NCI-H2081 (cell line): ENCODE data around the gene GRIA1.

Source experiments
- DNase-seq, 2 experiments: peaks; one replicate each; lab custom pipeline; 2025; lab: John Stamatoyannopoulos, UW

Gene GRIA1

DNA sequence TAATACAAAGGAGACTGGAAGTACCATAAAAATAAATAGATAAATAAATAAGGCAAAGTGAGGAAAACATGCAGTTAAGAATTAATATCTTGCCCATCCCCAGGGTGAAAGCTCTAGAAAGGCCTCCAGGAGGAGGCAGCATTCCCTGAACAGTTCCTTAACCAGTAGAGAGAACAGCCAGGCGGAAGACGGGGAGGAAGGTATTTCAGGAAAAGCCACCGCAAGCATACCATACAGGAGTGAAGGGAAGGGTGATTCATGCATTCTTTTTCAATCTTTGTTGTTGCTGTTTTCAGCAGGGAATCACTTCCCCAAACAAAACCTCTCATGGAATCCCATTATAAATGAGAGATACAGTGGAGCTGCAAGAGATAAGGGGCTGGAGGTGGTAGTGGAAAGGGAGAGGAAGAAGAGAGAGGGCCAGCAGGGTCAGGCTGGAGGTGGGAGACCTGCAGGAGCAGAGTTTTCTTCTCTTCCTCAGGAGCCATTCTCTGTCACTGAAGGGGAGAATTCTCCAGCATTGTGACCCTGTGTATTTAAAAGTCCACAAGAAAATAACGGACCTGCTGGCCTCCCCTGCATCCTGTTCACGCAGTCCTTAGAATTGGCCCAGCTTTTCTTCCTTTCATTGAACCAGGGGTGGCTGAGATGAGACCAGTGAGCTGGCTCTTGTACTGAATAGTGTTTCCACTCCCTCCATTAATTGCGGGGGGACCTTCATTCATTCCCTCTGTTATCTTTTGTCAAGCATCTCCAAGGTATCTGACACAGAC, 292.3 kb downstream of the GRIA1 start:
- DNase-seq: no peak

DNA sequence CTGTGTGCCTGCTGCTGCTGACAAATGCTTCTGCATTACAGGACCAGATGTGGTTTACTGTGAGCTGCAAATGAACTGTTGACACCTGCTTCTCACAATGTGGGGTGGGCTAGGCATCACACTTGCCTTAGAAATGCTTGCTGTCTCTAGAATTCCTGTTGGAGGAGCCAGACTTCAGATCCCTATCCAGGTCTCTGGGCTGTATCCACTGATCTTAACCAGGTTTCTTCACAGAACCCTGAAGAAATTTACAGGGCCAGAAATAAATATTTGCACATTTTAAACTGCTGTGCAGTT, 292.8 kb downstream of the GRIA1 start:
- no peak for DNase-seq

DNA sequence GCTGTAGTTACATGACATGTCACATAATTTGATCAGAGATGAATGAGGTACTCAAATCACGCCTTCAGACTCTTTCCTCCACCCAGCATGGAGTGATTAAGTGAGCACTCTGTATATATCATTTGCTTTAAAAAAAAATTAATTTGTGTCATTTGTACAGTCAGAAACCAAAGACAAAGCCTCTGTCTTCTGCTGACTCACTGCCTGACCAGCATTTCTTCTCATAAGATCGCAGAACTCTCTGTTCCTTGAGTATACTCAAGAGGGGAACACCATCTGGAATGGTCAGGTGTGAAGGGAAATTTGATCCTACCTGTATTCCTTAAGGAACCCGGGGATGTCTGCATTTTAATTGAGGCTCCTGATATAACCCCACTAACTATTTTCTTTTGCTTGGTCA, 293.8 kb downstream of the GRIA1 start:
- no peak for DNase-seq

DNA sequence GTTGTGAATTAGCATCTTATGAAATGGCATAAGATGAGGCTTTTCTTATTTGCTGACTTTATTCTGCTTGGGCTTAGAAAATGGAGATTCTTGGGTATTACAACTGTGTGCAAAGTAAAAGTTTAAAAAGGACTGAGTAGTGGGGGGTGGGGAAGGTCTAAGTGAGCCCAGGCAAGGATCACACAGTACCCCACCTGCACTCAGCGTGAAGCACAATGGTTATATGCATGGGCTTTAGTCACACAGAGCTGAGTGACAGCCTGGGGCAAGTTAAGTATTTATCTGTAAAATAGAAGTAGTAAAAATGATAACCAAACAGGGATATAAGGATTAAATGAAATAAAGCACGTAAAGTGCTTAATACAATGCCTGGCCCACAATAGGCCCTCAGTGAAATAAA, 300.9 kb downstream of the GRIA1 start:
- no peak for DNase-seq

DNA sequence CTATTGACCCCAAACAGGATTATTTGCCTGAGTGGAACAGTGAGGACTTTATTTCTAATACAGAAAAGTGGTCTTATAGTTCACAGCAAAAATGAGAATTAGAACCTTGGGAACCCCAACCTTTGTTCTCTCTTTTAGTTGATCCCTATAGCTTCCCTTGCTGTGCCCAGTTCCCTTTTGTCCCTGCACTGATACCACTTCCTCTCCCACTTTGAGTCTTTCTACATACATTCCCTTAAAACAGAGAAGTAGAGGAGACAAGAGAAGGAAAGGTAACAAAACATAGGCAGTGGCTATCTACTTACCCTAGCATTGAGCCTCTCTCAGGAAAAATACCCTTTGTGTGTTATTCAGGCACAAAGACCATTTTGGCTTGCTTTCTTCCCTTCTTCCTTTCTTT, 301.8 kb downstream of the GRIA1 start:
- no peak for DNase-seq

DNA sequence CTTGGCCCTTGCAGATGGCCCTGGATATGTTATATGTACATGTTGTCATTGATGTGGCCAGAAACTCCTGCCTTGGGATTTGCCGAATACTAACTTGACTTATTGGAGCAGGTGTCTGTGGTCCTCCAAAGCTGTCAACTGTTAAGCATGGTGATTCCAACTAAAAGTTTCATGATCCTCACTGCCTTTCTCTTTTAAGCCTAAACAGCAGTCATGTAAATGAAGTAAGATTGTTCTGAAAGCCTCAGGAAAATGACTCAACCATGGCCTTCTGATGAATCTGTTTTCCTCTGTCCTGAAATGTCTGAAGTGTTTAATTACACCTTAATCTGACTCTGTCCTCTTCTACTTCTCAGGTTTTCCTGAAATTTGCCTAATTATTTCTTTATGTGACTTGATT, 303.2 kb downstream of the GRIA1 start:
- no peak for DNase-seq

DNA sequence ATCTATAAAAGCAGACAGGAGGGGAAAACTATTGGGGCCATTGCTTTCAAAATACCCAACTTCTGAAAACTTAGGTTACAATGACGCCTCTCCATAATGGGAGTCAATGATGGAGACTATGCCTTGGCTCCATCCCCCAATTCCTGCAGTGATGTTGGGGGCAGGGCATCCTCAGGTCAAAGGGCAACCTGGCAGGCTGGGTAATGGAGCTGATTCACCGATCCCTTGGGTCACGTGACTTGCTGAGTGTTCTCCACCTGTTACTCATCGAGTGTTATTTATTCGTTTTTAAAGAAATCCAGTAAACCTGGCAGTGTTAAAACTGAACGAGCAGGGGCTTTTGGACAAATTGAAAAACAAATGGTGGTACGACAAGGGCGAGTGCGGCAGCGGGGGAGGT, 303.9 kb downstream of the GRIA1 start:
- DNase-seq: no peak

DNA sequence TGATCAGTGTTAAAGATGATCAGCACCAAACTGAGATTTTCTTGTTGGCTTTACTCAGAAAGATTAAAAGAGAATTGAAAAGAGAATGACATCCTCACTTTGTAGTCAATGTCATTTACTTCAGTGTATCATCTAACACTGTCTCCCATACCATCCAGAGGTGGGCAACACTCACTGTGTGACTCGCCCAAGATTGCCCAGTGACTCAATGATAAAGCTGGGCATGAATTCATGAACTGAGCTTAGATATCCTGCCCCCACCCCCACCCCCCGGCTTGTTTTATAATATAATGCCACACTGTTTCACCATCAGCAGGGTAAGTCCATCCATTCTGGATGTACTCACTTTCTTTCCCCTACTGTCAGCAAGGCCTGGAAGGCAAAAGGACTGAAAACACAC, 306.1 kb downstream of the GRIA1 start:
- DNase-seq: no peak

DNA sequence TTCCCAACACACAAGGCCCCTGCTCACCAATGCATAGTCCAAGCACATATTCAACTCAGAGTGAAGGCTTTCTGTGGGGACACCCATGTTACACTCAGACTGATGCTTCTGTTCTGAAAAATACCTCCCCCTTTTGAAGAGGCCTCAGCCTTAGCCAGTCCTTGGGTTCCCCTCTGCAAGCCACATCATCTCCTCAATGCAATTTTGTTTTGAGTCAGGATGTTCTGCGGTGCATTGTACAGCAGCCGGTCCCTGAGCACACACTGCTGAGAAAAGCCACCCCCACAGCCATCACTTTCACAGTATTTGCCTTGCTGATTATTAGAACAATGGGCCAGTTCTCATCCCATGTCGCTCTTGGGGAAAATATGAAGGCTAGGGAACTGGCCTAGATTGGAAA, 307.0 kb downstream of the GRIA1 start:
- no peak for DNase-seq

DNA sequence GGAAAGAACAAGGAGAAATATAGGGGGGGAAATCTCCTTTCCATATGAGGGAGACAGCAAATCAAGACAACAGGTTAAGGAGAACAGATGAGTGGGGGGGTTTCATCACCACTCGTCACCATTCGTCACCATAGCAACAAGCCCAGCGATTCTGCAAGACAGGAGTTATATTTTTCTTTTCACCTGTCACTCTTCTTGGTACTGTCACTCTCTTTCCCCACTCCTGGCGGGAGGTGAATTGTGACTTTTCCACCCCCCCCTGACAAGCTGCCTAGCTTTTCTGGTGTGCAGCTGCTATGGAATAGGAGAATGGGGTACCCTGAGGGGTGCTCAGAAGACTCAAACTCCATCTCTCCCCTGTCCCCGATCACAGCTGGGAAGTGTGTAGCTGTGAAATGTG, 308.4 kb downstream of the GRIA1 start:
- no peak for DNase-seq

DNA sequence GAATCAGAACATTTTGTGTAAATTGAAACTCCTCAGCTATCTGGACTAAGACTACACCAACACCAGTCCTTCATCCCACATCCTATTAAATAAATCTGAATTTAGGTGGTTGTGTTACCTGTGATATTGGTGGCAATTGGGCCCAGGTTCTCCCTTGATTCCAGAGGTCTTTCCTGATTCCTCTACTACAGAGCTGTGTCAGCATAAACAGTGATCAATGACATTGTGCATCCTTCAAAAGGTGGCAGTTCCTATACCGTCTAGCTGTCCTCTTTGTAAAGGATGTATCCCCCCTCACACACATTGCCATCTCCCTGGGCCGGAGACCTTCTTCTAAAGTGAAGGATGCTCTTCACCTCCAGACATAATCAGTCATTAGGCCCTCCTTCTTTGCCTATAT, 309.0 kb downstream of the GRIA1 start:
- DNase-seq: no peak

DNA sequence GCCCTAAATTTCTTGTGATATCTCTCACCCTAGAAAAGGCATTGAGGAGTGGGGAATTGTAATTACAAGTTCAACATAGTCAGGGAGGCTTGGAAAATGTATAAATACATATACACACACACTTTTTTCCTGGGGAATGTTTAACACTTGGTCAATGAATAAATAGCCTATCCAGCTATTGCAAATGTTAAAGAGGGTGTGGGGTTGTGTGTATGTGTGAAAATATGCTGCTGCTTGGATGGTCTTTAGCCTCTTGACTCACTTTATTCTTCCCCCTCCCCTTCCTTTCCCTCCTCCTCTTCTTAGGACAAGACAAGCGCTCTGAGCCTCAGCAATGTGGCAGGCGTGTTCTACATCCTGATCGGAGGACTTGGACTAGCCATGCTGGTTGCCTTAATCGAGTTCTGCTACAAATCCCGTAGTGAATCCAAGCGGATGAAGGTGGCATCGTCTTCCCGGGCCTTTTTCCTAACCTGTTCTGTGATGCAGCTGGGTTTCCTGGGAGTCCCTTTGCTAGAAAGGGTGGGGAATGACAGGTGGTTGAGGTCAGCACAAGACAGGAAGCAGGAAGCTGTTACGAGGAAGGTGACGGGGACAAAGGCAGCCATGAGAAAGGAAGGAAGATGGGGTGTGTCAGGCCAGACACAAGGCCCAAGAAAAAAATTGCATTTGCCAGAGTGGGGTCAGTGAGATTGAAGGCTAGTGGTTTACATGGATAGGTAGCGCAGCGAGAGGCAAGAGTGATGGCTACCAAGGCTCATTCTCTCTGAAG, 311.8 kb downstream of the GRIA1 start:
- no peak for DNase-seq

DNA sequence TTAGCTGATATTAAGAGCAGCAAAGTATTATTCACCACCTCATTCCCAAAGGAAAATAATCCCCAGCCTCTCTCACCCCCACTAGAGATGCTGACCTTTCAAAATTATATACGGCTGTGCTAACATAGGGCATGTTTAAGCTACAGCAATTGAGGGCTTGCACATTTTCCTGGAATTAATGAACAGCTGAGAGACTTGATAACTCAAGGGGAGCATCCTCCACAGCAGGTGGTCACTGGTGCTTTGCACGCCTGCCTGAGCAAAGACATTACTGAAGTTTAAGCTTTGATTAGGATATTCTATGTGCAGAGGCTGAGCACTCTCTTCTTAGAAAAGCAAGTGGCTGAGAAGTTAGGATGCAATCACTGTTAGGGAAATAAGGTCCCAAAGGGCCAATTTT, 317.3 kb downstream of the GRIA1 start:
- no peak for DNase-seq

DNA sequence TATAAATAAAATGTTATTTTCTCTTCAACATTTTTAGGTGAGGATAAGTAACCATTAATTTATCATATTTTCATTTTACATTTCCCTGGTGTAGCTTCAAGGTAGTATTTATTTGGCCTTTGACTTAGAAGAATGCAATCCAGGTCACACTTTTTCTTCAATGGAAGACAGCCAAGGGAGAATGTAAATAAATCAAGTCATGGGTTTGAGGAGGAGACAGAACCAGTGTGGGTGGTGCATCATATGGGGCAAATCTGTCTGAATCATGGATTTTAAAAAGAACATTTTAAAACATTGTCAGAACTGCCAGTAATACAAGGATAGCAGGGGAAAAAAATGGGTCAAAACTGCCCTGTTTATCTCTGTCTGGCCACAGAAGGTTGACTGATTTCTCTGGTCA, 318.7 kb downstream of the GRIA1 start:
- no peak for DNase-seq

DNA sequence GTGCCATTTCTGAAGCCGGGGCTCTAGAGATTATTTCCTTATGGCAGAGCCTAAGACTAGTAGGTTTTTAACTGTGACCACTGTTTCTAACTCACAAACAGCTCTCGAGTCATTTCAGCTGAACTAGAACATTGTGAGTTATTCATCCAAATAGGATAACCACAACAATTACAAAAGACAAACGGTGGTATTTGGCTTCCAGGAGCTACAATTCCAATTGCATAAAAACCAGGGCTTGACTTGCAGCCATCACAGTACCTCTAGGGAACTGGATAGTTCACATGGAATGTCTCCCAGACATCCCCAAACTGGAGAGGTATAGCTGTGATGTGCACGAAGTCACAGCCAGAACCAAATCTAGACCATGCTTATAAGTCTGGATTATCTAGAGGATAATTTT, 323.4 kb downstream of the GRIA1 start:
- DNase-seq: no peak

DNA sequence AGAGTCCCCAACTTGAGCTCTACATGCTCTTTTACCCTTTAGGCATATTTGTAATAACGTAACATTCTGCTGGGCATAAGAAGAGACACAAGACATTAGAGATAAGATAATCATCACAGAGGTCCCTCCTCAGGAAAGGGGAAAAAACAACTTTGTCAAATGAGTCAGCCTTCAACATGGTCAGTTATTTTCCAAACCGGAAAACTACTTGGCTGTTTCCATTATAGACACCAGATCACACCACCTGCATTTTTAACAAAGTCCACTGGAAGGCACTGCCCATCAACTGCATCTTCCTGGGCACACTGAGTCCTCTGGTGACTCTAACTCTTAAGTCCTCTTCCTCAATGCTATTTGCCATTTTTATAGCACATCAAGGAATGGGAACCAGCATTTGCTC, 326.4 kb downstream of the GRIA1 start:
- no peak for DNase-seq

DNA sequence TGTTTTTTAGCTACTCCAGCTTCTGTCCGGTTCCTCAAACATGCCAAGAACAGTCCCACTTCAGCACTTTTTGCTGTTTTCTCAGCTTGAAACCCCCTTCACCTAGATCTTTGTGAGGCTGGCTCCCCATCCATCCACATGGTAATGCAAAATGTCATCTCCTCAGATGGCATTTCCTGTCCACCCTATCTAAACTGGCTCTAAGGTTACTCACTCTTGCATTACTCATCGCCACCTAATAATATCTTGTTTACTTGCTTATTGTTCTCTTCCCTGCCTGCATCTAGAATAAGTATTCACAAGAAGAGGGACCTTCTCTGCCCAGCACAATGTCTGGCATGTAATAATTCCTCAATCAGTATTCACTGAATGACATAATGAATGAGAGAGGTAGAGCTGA, 328.2 kb downstream of the GRIA1 start:
- DNase-seq: no peak

DNA sequence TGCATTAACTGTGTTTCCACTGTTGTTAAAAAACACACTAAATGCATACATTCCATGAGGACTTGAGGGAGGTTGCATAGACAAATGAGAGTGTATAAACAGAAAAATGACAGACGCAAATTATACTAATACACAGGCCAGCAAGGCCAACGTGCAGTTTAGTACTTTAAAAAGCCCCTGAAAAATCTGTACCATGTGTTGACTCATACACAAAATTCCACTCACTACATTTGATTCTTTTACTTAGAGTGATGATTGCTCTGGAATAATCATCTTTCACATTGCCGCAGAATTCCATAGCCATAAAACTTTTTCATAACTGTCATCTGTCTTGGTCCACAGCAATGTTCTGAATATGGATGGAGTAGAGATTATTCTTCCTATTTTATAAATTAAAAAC, 332.6 kb downstream of the GRIA1 start:
- no peak for DNase-seq

DNA sequence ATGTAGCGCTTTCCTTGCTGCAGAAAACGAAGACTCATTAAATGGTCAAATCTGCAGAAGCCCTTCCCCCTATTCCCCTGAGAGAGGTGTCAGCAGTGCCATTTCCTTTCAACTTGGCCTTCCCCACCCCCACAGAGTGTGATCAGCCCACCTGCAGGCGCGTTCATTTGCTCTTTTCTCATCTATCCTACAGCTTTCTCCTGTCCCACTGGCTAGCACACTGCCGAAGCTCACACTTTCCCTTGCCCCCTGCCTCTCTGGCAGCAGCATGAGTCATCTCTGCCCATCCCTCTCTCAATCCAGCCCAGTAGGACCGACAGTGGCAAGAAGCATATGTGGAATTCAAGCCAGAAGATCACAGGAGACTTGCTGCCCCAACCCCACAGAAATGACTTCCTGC, 334.4 kb downstream of the GRIA1 start:
- DNase-seq: no peak

DNA sequence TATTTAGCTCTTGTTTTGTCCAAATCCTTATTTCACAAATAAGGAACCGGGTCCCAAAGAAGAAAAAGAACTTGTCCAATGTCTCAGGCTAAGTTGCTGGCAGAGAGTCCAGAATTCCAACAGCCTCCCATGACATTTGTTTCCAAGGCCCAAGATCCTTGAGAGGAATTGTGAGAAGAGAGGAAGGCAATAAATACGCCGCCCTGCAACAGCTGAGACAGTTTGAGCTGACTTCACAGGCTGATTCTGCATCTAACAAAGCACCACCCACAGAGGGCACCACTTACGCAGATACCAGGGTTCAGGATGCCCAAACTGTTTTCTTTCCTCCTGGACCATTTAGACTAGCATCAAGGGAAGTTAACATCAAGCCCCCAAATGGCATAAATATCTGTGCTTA, 336.9 kb downstream of the GRIA1 start:
- no peak for DNase-seq

DNA sequence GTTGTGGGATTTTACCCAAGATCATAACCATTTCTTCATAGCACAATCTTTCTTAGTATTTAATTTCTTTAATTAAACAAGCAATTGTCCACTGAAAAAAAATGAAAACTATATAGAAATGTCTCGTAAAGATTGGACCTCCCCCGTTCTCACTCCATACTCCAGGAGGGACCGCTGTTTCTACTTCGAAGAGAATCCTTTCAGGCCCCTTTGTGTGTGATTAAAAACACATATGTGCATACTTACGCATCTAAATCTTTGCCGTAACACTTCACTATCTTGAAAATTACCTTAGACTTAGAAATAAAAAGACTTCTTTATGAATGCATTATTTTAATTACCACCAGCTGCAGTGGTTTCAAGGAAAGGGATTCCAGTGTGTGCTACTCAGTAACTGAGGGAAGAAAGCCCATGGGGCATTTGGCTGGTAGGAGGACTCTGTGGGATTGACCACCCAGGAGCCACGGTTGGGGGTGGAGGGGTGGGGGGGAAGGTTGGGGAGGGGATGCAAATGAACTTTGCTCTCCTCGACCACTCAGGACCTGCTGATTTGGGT, 339.1 kb downstream of the GRIA1 start:
- DNase-seq: no peak

DNA sequence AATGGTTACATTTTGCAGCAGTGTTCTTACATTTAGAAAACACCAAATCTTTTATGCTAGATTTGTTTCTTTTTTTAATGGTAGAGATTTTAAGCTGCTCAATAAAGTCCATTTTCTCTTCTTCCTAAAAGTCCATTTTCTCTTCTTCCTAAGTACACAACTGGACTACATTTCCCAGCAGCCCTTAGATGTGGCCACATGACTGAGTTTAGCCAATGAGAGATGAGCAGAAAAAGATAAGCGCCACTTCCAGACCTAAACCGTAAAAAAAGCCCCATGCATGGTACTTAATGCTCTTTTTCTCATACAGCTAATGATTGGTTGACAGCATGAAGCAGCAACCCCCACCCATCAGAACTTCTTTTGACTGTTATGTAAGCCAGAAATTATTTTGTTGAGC, 341.5 kb downstream of the GRIA1 start:
- DNase-seq: no peak

DNA sequence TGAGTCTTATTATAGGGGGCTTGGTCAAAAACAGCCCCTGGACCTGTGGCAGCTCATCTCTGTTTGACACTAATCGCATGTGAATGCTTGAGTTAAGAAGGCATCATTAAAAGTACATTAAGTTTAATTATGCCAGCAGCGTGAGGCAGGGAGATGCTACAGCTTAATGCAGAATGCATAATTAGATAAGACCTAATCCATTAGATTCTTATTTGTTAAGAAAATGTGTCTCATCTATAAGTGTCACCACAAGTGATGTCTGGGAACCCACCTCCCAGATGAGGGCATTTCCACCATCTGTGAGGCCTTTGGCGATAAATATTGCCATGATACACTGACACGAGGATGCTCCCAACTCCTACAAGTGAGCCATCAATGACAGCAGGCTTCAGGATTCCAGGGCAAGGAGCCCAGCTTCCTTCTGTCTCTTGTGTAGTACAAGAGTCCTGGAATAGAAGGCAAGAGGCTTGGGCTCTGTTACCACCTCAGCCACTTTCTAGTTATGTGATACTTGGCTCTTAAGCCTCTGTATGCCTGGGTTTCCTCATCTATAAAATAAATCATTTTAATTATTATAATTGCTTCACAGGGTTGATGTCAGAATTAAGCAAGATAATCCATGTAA, 345.5 kb downstream of the GRIA1 start:
- DNase-seq: no peak
